Adipocyte (in vitro differentiated cells): ENCODE measurements around the gene TWIST2.

ENCODE experiments used
- DNase-seq: peaks from one replicate; pipeline ENCODE4 v3.0.0-alpha.2; 2015; ENCODE audit warnings: low read depth
- H3K27me3 ChIP-seq: replicated peaks from 2 replicates; pipeline ENCODE4 v1.7.0; 2013; ENCODE audit warnings: mild to moderate bottlenecking, low read length, moderate library complexity; ENCODE audit not compliant: control insufficient read depth, insufficient read depth
- H3K36me3 ChIP-seq: 2 replicates; pipeline ENCODE4 v1.7.0; 2013; ENCODE audit warnings: low read length, mild to moderate bottlenecking, moderate library complexity; ENCODE audit not compliant: control insufficient read depth, insufficient read depth, severe bottlenecking
- H3K4me1 ChIP-seq: 2 replicates; pipeline ENCODE4 v1.7.0; 2013; ENCODE audit warnings: mild to moderate bottlenecking, low read length, moderate library complexity; ENCODE audit not compliant: control insufficient read depth, insufficient read depth
- H3K4me3 ChIP-seq: 2 replicates; pipeline ENCODE4 v1.7.0; 2013; ENCODE audit warnings: mild to moderate bottlenecking, low read length, moderate library complexity
- H3K9ac ChIP-seq: 2 replicates; pipeline ENCODE4 v1.7.0; 2013; ENCODE audit warnings: mild to moderate bottlenecking, low read length, moderate library complexity
- H3K9me3 ChIP-seq: 2 replicates; pipeline ENCODE4 v1.7.0; 2013; ENCODE audit warnings: mild to moderate bottlenecking, low read length, moderate library complexity; ENCODE audit not compliant: control insufficient read depth

TWIST2 gene

DNA sequence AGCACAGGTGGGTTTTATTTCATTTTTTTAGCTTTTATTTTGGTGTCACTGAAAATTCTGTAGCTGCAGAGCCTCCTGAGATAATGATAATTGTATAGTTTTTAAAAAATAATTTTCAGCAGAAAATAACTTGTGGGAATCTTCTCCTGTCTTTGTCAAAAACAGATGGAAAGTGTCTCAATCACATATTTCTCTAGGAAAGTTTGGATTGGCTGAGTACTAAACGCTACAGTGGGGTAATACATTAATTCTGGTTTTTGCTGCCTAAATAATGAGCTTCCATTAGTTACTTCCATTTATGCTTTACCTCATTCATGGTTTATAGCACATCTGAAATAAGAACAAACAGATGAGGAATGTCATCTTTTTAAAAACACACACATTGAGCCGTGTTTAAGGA lies 2.2 kb downstream of the TWIST2 start:
- Histone ChIP-seq H3K9ac (peak overlapping the region; percentile 95), H3K9me3 (no peaks in the 10 kb centered on the region), H3K4me3 (peak overlapping the region; percentile 90), H3K36me3 (peaks cover 43% of the 10 kb centered on the region), H3K4me1 (peaks cover 35% of the 10 kb centered on the region), H3K27me3 (no peaks in the 10 kb centered on the region)
- peak; percentile 53 for DNase-seq

DNA sequence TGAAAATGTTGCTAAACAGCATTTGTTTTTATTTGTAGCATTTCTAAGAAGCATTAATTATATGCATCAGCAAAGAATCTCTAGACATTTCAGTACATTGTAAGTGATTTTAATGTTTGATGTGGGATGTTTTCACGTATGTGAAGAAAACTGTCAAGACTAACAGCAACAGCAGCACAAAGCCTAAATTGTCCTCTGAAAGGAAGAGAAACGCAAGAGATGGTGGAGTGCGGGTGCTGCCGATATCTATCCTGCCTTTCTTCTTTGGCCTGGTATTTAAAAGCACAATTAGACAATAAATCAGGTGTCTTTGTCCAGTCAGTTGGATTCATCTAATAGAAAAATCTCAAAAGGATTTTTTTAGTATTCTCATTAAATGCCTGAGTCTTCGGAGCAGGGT lies 3.1 kb downstream of the TWIST2 start:
- Histone ChIP-seq H3K27me3 (no peaks in the 10 kb centered on the region), H3K4me1 (peaks cover 36% of the 10 kb centered on the region), H3K9me3 (no peaks in the 10 kb centered on the region), H3K4me3 (peak overlapping the region; percentile 90), H3K9ac (peak overlapping the region; percentile 95), H3K36me3 (peaks cover 43% of the 10 kb centered on the region)
- peak; percentile 48 for DNase-seq

GRCh38 chr2:238851761-238852160 lies 3.9 kb downstream of the TWIST2 start:
- Histone ChIP-seq H3K36me3 (peaks cover 43% of the 10 kb centered on the region), H3K4me1 (peaks cover 43% of the 10 kb centered on the region), H3K9me3 (no peaks in the 10 kb centered on the region), H3K27me3 (no peaks in the 10 kb centered on the region), H3K9ac (peak overlapping the region; percentile 95), H3K4me3 (peak overlapping the region; percentile 90)
- peak; percentile 66 for DNase-seq

- H3K36me3 ChIP-seq: peaks cover 48% of the 10 kb centered on the region
- DNase-seq: peak; percentile 55
- H3K4me1 ChIP-seq: peaks cover 49% of the 10 kb centered on the region
- H3K9ac ChIP-seq: peak overlapping the region; percentile 95
- no peaks in the 10 kb centered on the region for H3K27me3 ChIP-seq
- H3K9me3 ChIP-seq: no peaks in the 10 kb centered on the region
- H3K4me3 ChIP-seq: peak overlapping the region; percentile 90
Measured at GRCh38 chr2:238852206-238852869, 4.5 kb downstream of the TWIST2 start.

DNA sequence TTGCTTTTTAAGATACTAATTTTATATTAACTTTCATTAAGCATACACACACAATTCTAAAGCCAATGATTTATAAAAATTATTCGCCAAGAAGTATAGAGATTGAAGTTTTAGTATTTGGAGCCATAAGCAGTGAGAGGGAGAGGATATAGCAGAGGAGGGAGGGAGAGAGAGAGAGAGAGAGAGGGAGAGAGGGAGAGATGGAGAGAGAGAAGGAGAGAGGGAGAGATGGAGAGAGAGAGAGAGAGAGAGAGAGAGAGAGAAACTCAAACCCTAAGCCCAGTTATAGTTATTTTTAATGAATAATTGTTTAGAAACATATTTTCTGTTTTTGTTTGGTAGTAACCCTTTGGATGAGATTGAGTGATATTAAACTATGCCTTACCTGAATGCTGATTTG lies 5.3 kb downstream of the TWIST2 start:
- DNase-seq: peak; percentile 37
- Histone ChIP-seq H3K9ac (peak overlapping the region; percentile 95), H3K36me3 (peaks cover 50% of the 10 kb centered on the region), H3K4me1 (peaks cover 57% of the 10 kb centered on the region), H3K27me3 (no peaks in the 10 kb centered on the region), H3K4me3 (peak overlapping the region; percentile 90), H3K9me3 (no peaks in the 10 kb centered on the region)

DNA sequence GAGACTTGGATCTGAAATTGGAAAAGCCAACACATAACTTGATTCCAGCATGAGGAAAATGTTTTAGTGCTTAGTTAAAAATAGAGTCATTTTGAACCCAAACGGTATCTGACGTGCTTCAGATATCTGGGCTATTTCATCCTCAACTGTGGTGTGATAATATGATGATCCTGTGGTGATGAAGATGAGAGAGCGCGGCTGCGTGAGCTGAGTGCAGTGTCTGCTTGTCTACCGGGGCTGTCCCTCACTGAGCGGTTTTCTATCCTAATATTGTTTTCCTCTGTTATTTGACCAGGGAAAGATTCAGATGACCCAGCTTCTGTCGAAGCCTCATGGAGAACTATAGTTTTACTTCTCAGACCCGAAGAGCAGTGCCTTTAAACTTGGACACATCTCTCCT lies 5.8 kb downstream of the TWIST2 start:
- Histone ChIP-seq H3K4me1 (peaks cover 61% of the 10 kb centered on the region), H3K9ac (peak overlapping the region; percentile 95), H3K9me3 (no peaks in the 10 kb centered on the region), H3K27me3 (no peaks in the 10 kb centered on the region), H3K36me3 (peaks cover 50% of the 10 kb centered on the region), H3K4me3 (peak overlapping the region; percentile 90)
- DNase-seq: peak; percentile 66

DNA sequence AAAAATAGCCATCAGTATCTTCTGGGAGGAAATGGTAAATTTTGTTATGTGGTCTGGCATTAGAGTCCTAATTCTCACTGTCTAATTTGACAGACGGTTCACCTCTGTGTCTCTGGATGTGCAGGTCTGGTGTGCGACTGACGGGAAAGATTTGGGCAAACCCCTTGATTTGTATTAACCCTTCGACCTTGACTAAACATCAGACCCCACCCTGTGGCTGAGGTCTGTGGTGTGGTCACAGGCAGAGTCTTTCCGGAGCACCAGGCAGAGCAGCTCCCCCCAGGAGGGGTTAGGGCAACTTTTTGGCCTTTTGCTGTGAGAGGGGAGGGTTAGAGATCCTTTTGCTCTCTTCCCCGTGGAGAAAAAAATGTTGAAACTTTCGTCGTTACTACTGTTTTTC lies 6.4 kb downstream of the TWIST2 start:
- Histone ChIP-seq H3K36me3 (peaks cover 52% of the 10 kb centered on the region), H3K4me1 (peaks cover 61% of the 10 kb centered on the region), H3K4me3 (peak overlapping the region; percentile 90), H3K9ac (peak overlapping the region; percentile 95), H3K9me3 (no peaks in the 10 kb centered on the region), H3K27me3 (no peaks in the 10 kb centered on the region)
- DNase-seq: no peak

DNA sequence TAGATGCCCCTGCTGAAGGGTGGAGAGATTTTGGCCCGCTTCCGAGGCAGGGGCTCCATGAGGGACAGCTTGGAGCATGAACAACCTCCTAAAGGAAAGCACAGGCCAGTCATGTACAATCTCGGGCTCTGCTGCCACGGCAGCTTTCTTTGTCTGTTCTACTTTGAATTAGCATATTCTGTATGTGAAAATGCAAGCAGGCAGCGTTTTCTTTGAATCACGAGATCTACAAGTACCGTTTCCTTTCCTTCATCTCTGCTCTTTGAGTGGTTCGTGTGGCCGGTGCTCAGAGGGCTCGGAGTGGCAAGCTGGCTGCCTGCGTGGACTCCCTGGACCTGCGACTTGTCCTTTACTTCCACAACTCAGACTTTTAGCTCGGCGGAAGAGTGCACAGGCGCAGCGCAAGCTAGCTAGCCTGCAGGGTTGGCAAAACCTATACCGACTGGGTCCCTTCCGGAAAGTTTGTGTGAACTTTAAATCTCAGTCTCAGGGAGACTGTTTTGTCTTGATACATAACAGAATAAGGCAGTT lies 6.9 kb downstream of the TWIST2 start:
- Histone ChIP-seq H3K9ac (peak overlapping the region; percentile 95), H3K4me3 (peak overlapping the region; percentile 90), H3K4me1 (peaks cover 61% of the 10 kb centered on the region), H3K36me3 (peaks cover 57% of the 10 kb centered on the region), H3K9me3 (no peaks in the 10 kb centered on the region), H3K27me3 (no peaks in the 10 kb centered on the region)
- DNase-seq: peak; percentile 54

DNA sequence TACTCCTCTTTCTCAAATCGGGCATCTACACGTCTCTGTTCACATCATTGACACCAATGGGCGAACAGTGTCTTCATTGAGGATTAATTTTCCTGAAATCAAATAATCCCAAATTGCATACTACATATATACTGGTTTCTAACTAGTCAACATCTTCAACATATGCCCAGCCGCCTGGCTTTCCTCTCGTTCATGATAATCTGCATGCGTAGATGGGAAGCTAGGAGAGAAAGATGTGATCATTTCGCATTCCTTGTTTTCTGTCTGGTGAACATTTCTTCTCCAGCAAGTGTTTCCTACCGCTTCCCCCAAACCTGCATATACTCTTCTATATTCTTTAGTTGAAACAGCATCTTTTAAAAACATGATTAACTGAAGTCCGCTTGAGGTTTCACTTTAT lies 7.4 kb downstream of the TWIST2 start:
- Histone ChIP-seq H3K36me3 (peaks cover 58% of the 10 kb centered on the region), H3K4me1 (peaks cover 61% of the 10 kb centered on the region), H3K27me3 (no peaks in the 10 kb centered on the region), H3K4me3 (peak overlapping the region; percentile 90), H3K9me3 (no peaks in the 10 kb centered on the region), H3K9ac (peak overlapping the region; percentile 95)
- DNase-seq: peak; percentile 20

- no peak for DNase-seq
- H3K4me3 ChIP-seq: peak overlapping the region; percentile 90
- no peaks in the 10 kb centered on the region for H3K9me3 ChIP-seq
- peak overlapping the region; percentile 95 for H3K9ac ChIP-seq
- H3K27me3 ChIP-seq: no peaks in the 10 kb centered on the region
- peaks cover 65% of the 10 kb centered on the region for H3K4me1 ChIP-seq
- H3K36me3 ChIP-seq: peaks cover 52% of the 10 kb centered on the region
Measured at GRCh38 chr2:238855891-238856580, 8.2 kb downstream of the TWIST2 start.

DNA sequence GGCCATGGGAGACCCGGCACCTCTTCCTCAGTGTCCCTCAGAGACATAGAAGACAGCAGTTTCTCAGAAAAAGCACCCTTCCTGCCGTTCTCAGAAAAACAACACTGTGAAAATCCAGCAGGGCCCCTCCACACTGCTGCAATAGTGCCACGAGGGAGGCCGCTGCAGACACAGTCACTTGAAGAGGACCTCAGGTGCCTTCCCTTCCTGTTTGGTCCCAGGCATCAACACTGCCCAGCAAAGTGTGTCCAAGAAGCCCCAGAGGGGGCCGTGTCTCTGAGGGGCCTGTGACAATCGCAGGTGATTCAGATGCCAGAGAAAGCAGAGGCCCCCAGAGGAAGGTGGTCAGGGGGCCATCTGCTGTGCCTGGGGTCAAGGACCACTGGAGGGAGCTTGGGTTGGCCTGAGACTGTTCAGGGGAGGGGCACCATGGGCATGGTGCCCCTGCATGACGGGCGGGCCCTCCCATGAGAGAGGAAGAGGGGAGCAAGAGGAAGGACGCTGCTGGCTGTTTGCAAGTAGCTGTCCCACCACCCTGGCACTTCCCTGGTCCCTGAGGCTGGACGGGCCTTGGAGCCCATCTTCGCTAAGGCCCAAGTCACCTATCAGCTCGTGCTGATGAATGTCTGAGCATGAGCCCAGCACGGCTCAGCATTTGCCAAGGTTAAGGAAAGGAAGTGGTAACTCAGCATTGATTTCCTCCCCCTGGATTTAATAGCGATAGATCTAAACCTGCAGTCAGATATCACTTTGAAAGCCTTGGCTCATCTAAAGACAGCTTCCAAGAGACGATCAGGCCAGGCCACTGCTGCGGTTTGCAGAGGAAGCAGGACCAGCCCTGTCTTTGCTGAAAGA lies 9.1 kb downstream of the TWIST2 start:
- Histone ChIP-seq H3K27me3 (no peaks in the 10 kb centered on the region), H3K9me3 (no peaks in the 10 kb centered on the region), H3K4me3 (peak overlapping the region; percentile 90), H3K9ac (peak overlapping the region; percentile 95), H3K36me3 (peaks cover 50% of the 10 kb centered on the region), H3K4me1 (peaks cover 69% of the 10 kb centered on the region)
- DNase-seq: no peak
